Measurements from ENCODE around the gene MYOZ1. TPM values are rescaled to one million over a fixed set of nuclear protein-coding genes. Genes with fewer than 3 reads are reported as not detected.

Gene MYOZ1
- total and polyA plus RNA-seq, 2 donors (not counting 3 experiments of a cell fraction or from before 2014, with no cell fraction given): not detected

DNA sequence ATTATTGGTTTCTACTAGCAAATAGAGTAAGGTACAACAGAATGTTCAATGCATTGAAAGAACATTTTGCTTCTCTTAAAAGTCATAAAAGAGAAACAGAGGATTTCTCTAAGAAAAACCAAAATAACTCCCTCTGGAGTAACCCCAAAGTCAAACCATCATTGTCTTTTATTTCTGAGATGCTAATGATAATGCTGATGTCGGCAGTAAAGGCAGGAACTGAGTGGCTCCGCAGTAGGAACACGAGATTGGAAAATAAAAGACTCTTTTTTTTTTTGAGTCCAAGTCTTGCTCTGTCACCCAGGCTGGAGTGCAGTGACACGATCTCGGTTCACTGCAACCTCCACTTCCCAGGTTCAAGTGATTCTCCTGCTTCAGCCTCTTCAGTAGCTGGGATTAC, 47.5 kb downstream of the MYOZ1 start:
- intact Hi-C loops (cut with micrococcal nuclease) (no loop called here), dilution Hi-C loops (cut with MboI; ENCODE audit: extremely low pct_ligation_motif_present, low sequenced_read_pairs) (no loop called here)
- ChIA-PET POLR2A (no interaction called here), CTCF (interaction anchor here (1.7 kb wide), 1 partner anchor 11 kb away, joined by 3 read pairs; no protein-coding TSS in a partner anchor)
- H3K79me2 ChIP-seq (ENCODE audit: control insufficient read depth, insufficient read depth, low read length): no peaks in the 10 kb centered on the region
- no peak overlapping the region for H3K9ac ChIP-seq (replicated peaks; ENCODE audit: extremely low read depth, insufficient read depth, low read length)
- no peak for TF ChIP-seq FOS (IDR thresholded peaks at IDR 0.05; ENCODE audit: borderline replicate concordance, insufficient read depth, low read length)
- no peak for TF ChIP-seq POLR2AphosphoS5 (IDR thresholded peaks at IDR 0.05; ENCODE audit: insufficient read depth, low read depth, low read length)
- no peak for TF ChIP-seq JUN (IDR thresholded peaks at IDR 0.05; ENCODE audit: borderline replicate concordance, insufficient read depth, insufficient read length, low read depth)
- TF ChIP-seq, protein P1, sequence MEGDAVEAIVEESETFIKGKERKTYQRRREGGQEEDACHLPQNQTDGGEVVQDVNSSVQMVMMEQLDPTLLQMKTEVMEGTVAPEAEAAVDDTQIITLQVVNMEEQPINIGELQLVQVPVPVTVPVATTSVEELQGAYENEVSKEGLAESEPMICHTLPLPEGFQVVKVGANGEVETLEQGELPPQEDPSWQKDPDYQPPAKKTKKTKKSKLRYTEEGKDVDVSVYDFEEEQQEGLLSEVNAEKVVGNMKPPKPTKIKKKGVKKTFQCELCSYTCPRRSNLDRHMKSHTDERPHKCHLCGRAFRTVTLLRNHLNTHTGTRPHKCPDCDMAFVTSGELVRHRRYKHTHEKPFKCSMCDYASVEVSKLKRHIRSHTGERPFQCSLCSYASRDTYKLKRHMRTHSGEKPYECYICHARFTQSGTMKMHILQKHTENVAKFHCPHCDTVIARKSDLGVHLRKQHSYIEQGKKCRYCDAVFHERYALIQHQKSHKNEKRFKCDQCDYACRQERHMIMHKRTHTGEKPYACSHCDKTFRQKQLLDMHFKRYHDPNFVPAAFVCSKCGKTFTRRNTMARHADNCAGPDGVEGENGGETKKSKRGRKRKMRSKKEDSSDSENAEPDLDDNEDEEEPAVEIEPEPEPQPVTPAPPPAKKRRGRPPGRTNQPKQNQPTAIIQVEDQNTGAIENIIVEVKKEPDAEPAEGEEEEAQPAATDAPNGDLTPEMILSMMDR (IDR thresholded peaks at IDR 0.05; ENCODE audit: extremely low read depth in 1 of 2, insufficient read depth in 1 of 2, low read depth in 1 of 2, low read length in 2 of 2): no peak
- TF ChIP-seq MYC (IDR thresholded peaks at IDR 0.05; ENCODE audit: low read depth, low read length): no peak
- TF ChIP-seq EZH2 (IDR thresholded peaks at IDR 0.05; ENCODE audit: borderline replicate concordance, low read depth, low read length, severe bottlenecking): no peak
- TF ChIP-seq, protein P2, sequence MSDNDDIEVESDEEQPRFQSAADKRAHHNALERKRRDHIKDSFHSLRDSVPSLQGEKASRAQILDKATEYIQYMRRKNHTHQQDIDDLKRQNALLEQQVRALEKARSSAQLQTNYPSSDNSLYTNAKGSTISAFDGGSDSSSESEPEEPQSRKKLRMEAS (IDR thresholded peaks at IDR 0.05; ENCODE audit: insufficient read depth, insufficient read length): no peak
- TF ChIP-seq GATA2 (IDR thresholded peaks at IDR 0.05; ENCODE audit: insufficient read depth, insufficient read length, low read depth, low read length): no peak
- TF ChIP-seq POLR2A (IDR thresholded peaks at IDR 0.05; ENCODE audit: low read depth, low read length): no peak
- no peaks in the 10 kb centered on the region for H3K9me3 ChIP-seq (replicated peaks; ENCODE audit: control insufficient read depth, insufficient read depth, low read length)
- no peaks in the 10 kb centered on the region for H4K20me1 ChIP-seq (replicated peaks; ENCODE audit: control insufficient read depth, extremely low read depth, insufficient read depth, low read length)
- no peak overlapping the region for H2AFZ ChIP-seq (ENCODE audit: low read depth, low read length)
- H3K27ac ChIP-seq (ENCODE audit: insufficient read depth, low read depth, low read length): no peak overlapping the region
- FAIRE-seq (no peak), DNase-seq (ENCODE audit: low read depth, low spot score) (no peak)
- peaks cover 6 to 7% of the 10 kb centered on the region in 2 experiments for H3K27me3 ChIP-seq (ENCODE audit: control insufficient read depth in 2 of 2, insufficient read depth in 2 of 2, low read length in 2 of 2)
- no peak overlapping the region for H3K4me2 ChIP-seq (ENCODE audit: insufficient read depth, low read length)
- H3K4me1 ChIP-seq (ENCODE audit: control insufficient read depth, extremely low read depth, insufficient read depth, low read length): peaks cover 16% of the 10 kb centered on the region
- no peaks in the 10 kb centered on the region for H3K9me1 ChIP-seq (replicated peaks; ENCODE audit: control insufficient read depth, extremely low read depth, insufficient read depth, low read length)
- no peaks in the 10 kb centered on the region for H3K36me3 ChIP-seq (ENCODE audit: control insufficient read depth in 2 of 2, extremely low read depth in 1 of 2, insufficient read depth in 2 of 2, low read length in 2 of 2)
- BruUV-seq (replicated peaks): no TSS peak
- no peak overlapping the region for H3K4me3 ChIP-seq (replicated peaks in 1 of 3; ENCODE audit: insufficient read depth in 1 of 3, low read depth in 1 of 3, low read length in 3 of 3)

Measured in endothelial cell of umbilical vein (primary cell).